Effector CD4-positive, alpha-beta T cell (primary cell): ENCODE results near the gene TRNT1.
A peak's percentile ranks its signal among the peaks of the same experiment; 100 is the strongest.

Experiments
- DNase-seq: peaks from one replicate; pipeline ENCODE4 v3.0.0-alpha.2; 2020

TRNT1 gene

DNA sequence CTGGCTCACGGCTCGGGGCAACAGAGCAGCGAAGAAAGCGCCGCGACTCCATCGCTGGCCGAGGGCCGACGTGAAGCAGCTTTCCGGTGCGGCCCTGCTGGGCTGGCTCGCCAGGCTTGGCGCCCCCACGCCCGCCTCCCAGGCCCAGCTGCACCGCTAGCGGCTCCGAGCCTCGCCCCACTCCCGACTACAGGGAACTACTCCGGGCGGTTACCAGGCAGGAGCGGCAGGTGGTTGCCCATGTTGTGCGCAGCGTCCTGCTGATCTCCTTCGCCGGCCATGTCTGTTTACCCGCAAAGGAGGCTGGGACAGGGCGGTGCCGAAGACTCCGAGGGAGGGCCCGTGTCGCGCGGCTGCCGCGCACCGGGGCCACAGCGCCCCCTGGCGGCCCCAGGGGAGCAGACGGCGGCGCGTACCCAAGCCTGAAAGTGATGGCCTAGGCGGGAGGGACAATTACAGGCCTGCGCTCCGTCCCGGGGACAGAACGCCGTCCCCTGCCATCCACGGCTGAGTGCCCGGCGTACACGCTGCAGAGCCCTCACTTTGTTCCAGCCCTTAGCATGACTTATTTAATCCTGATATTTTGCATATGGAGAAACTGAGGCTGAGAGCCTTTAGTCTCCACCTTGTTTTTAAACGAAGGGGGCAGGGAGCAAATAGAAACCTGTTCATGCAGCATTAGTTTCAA, 52.8 kb downstream of the TRNT1 start, which contains the start of gene CRBN:
Gene CRBN (minus strand): TSS at position 285 of the 688 bp plus-strand sequence. CDS start 4 bp downstream, at position 281.
- DNase-seq = peak; percentile 88

DNA sequence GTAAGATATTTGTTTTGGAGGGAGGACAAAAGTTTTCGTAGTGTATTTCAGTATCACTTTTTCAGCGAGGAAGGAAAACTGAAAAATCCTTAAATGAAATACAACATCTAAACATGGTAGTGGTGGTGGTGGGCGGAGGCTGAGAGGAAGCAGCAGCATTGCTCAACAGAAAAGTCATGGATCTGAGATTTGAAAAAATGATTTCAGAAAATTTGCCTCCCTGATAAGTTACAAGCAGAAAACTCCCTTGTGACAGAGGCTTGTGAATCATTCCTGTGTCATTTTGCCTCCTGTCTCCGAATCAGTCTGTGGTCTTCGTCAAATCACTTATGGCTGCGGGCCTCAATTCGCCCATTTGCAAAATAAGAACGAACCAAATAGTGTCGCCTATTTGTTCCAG, 53.7 kb downstream of the TRNT1 start:
- no peak for DNase-seq

DNA sequence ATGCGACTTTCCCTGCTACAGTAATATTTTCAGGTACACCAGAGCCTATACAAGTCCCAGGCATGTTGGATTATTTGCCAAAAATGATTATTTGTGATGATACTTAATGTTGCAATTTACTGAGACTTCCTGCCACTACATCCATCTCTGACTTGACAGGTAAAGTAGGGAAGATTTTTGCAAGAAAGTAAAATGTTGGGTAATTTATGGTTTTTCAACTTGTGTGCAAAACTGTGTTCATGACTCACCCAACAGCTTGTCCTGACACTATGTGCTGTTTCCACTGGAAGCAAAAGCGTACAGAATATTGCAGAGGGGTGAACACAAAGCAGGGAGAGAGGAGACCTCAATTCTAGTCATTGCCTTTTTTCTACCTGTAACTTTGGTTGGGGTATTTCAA, 58.1 kb downstream of the TRNT1 start:
- no peak for DNase-seq

DNA sequence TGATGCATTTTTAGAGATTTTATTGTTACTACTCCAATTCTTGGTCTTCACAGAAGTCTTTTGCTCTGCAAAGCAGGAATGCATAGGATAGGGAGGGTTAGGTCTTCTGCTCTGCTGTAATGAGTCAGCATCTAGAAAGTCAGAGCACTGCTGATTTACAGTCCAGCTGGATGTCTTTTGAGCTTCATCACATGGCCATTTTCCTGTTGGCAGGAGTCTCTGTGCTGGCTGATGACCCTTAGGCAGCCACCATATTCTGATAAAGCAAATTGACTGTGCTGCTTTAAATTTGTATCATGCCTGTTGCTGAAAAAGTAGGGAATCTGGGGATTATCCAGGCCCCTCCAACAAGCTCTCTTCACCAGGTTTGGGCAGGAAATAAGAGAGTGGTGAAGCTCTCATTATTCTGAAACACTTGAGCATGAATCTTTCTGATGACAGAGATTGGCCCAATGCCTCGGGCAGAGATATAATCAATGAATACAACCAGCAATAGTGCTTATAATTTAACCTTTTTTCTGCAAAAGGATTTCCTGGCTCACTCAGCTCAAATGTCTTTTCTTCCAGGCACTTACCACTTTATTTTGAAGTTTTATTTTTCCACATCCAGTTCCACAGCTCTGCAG, 62.5 kb downstream of the TRNT1 start:
- no peak for DNase-seq

DNA sequence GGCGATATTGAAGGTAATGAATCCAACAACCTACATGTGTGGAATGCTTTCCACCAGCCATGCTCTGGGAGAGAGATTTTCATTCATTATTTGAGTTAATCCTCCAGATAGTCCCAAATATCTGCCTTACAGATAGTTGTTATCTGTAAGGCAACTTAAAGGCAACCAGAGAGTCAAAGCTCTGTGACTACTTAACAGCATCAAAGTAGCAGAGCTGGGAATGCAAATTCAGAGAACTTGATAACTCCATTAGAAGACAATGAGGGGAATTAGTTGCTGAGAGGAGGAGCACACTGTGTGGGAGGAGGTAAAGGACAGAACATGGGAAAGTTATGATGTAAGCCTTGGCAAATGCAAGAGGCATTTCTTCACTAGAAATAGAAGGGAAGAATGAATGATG, 63.2 kb downstream of the TRNT1 start:
- DNase-seq = no peak

DNA sequence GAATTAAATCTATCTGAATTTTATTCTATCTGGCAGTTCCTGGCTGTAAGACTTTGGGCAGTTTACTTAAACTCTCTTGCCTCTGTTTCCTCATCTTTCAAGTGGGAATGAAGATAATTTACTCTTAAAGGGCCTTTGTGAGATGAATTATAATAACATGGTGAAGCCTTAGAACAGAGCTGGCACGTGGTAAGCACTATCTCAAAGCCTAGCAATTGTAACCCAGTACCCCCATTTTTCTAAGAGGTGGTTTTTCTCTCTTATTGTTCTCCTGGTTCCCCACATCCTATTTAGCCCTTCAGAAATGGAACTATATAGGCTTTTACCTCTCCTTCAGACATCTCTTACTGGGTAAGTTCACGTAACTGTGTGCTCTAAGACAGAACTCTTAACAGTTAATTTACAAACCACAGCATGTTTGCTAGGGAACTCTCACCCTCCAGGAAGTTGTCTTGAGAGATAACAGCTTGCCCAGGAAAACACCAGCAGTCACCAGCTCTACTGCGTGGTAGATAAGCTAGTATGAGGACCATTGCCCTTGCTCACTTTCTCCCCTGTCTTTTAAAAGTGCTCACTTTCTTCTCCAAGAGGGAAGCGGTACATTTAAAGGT, 65.0 kb downstream of the TRNT1 start:
- no peak for DNase-seq

DNA sequence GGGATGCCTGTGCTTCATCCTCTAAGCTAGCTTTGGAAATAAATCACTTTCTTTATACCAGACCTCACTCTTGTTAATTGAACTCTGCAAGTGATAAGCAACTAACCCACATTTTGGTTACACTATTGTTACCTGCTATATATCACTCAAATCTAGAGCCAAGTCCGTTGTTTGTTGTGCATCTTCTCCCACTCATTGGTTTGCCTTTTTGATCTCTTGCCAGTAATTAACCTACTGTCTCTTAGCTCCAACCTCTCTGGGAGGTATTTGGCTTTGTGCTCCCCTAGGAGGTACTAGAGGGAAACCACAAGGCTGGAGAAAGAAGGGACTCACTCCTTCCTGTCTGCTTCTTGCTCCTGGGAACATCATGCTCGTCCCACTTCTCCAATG, 65.5 kb downstream of the TRNT1 start:
- DNase-seq = no peak

DNA sequence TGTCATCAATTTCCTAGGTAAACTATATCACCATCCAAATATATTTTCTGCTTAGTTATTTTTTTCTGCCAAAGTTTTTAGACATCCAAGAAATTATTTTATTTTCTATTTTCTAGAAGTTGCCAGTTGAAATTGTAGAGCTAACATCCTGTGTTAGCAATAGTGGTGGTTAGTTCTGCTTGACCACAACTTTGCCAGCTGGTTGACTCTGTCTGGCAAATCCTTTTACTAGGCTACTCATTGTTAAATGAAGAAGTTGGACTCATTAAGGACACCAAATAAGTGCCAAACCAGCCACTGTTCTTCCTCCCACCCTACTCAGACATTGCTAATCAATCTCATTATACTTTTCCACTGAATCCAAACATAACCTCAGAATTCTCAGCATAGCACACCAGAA, 68.1 kb downstream of the TRNT1 start:
- DNase-seq = no peak

DNA sequence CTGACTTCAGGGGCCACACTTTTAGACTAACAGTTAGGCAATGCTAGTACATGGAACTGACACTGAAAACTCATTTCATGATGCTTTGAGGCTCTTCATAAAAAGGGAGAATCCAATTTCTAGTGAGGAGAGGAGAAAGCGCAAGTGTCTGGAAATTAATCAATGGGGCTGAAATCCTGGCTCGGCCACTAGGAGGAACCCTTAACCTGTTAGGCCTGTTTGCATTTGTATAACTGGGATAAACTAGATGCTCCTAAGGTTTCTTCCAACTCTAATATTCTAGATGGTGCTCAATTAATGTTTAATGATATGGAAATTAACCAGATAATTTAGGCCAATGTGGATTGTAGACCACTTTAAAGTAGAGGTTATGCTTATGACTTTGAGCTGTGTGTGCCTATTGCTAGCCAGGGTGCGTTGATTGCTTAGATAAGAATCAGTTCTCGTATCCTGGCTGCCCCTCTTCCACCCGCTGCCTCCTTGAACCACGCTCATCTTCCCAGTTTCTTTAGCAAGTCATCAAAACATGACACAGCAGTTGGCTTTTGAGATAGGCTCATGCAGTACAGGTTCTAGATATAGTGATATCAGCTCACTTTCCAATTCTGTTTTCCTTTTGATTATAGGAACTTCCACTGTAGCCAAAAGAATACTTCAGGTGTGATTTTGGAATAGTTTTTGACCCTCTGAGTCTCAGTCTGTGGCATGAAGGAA, 69.6 kb downstream of the TRNT1 start:
- no peak for DNase-seq
